ENCODE results near the gene DCST2.
A peak's percentile ranks its signal among the peaks of the same experiment; 100 is the strongest.

Gene DCST2

GRCh38 chr1:155022927-155023236 is 10.7 kb downstream of the DCST2 start:
- DNase-seq: no peak

- DNase-seq: no peak
These were observed 11.2 kb downstream of the DCST2 start for GRCh38 chr1:155022136-155022926.

GRCh38 chr1:155019377-155020245 is 14.0 kb downstream of the DCST2 start:
- no peak for DNase-seq

GRCh38 chr1:155018617-155019348 is 14.8 kb downstream of the DCST2 start:
- no peak for DNase-seq

DNA sequence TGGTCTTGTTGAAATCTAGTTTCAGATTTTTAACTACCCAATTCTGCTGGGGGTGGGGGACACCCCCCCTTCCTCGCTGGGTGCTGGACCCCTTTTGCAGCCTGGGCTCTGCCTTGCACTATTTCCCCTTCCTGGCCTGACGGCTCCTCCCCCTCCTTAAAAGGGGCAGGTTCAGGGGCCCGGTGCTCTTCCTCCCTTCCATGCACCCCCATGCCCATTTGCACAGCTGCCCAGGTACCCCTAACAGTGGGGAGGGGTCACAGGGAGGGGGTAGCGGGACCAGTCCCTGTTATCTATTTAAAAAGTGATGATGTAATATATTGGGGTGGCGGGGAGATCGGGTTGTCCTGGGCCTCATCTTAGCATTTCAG is 15.7 kb downstream of the DCST2 start:
- DNase-seq: no peak

DNA sequence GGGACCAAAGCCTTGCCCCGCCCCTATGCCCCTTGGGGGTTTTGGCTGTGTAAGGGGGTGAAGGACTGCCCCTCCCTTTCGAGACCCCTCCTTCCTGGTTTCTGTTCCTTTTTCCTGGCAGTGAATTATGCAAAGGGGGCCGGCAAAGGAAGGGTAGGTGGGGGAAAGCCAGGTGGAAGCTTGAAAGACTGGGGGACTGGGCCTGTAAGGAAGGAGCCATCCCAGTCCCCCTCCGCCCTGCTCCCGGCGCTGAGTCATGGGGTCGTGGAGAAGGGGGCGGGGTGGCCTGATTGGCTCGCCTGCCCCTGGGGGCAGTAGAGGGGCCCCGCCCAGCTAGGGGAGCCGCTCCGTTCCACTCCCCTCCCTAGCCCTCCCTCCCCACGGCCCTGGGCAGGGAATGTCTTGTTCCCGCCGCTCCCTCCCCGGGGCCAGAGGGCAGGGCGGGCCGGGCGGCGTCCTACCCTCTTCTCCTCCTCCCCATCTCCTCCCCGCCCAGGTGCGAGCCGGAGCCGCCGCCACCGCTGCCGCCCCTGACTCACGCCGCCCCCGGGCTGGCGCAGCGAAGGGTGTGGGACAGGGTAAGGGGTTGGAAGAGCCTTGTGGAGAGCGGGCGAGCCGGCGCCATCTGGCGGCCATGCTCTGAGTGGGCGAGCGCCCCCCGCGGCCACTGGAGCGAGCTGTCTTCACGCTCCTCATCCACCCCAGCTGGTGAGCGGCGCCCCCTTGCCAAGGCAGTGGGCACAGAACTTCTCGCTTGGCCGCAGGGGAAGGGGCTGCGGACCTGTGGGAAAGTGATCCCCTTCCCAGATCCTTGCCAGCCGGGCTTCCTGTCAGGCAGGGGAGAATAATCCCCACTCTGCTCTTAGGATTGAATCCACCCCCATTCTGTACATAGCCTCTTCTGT is 16.3 kb downstream of the DCST2 start:
- peak; percentile 93 for DNase-seq

GRCh38 chr1:155016231-155016831 is 17.2 kb downstream of the DCST2 start:
- no peak for DNase-seq

DNA sequence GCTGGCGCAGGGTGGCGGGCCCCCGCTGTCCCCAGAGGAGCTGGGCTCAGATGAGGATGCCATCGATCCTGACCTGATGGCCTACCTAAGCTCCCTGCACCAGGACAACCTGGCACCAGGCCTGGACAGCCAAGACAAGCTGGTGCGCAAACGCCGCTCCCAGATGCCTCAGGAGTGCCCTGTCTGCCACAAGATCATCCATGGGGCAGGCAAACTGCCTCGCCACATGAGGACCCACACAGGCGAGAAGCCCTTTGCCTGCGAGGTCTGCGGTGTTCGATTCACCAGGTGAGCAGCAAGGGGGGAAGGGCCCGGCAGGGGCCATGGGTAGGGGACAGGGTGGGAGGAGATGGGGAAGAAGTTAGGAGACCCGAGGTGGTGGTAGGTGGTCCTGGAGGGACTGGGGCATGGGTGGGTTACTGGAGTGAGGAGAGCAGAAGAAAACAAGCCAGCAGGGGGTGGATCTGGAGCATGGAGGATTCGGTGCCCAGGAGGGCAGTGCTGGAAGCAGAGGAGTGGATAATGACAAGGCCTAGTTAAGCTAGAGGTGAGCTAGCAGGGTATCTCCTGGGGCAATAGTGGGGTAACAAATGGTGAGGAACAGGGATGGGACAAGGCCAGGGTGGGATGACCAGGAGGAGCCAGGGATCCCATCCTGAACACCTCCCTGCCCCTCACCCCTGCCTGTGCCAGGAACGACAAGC is 17.9 kb downstream of the DCST2 start:
- DNase-seq: no peak

- DNase-seq: no peak
These were observed 18.7 kb downstream of the DCST2 start for GRCh38 chr1:155014709-155015508.

- no peak for DNase-seq
These were observed 19.9 kb downstream of the DCST2 start for GRCh38 chr1:155013632-155014031.

- DNase-seq: no peak
These were observed 20.6 kb downstream of the DCST2 start for GRCh38 chr1:155012776-155013602.

DNA sequence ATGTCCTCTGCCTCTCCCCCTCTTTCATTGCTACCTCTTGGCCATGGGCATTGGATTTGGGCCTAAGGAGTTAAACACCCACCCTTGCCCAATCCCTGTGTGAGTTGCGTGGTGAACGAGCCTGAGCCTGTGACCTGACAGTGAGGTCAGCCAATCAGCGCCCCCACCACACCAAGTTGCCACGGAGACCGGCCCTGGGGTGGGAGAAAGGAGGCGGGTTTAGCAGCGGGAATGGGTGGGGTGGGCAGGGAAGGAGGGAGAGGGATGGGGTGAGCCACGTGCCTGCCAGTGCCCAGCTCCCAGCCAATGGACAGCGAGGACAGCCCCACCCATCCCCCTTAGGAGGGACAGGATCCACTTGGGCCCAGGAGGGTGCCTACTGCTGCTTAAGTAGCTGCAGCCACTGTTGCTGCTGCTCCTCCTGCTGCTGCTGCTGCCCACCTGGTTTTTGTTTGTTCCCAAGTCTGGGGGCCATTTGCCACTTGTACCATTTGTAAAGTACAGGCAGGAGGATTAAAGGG is 21.5 kb downstream of the DCST2 start:
- DNase-seq: no peak

DNA sequence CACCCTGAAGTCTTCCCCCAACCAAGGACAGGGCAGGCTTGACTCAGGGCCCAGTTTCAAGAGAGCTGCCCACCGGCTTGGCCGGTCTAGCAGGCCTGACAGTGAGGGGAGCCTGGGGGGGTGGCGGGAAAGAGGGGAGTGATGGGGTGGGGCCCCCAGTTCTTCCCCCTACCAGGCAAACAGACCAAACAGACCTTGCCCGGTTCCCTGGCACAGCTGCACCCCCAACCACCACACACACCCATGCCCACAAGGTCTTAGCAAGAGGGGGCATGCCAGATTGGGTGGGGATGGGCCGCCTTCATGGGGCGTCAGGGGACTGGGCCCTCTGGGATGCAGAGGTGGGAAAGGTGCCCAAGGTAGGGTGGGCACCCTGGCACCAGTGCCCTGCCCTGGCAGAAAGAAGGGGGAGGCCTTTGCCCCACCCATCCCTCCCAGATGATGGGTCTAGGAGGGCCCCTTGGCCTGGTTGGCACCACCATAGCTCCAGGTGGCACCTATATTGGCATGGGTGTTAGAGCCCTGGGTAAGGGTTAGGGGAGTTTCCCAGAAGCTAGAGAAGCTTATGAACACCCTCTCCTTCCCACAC is 22.1 kb downstream of the DCST2 start:
- DNase-seq: no peak

DNA sequence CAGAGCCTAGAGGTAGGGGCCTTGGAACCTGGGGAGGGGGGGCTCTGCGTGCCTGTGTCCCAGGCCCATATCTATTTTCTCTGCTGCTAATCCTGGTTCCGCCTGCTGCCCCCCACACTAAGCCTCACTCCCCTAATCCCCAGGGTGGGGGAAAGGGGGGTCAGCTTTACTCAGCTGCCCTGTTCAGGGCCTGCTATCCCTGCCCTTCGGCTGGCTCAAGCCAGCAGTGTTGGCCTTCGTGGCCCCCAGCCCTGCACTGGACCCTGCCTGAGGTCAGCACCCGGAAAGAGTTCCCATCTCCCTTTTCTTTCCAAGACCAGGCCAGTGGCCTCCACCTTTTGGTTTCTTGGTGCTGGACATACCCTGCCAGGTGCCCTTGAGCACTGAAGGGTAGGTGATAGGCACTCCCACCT is 22.6 kb downstream of the DCST2 start:
- no peak for DNase-seq

DNA sequence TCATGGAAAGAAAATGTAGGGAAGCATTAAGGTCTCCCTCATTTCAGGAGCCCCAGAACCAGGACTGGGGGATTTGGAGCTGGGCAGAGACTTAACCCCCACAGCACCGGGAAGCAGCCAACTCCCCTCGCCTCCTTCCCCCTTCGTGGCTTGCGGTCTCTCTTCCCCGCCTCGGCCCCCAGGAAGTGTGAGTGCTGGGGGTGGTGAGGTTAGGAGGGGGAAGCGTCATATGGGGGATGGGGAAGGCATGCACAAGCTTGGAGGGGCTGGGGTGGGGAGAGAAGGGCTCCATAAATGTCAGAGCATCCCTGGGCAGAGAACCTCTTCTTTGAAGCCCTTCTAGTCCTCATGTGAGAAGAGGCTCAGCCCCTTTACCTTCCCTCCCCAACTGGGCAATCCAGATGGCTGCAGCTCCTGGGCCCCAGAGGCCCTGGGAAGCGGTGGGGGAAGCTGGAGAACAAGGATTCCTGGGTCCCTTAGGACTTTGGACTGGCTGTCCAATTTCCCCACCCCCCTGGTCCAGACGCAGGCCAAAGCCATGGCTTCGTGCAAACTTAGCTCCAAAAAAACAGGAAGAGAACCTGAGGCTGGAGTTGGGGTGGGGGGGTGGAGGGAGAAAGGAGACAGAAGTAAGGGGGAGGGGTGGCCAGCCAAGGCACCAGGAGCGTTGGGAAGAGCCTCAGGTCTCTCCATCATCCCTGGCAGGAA is 23.2 kb downstream of the DCST2 start:
- DNase-seq: no peak

- DNase-seq: no peak
These were observed 23.8 kb downstream of the DCST2 start for GRCh38 chr1:155009742-155010141.

GRCh38 chr1:155009221-155009711 is 24.3 kb downstream of the DCST2 start:
- DNase-seq: no peak
